Coronary artery (tissue), 2 donors: ENCODE data around the gene MAGEA6.
"Not testable (repeated sequence)": the region's sequence is repeated elsewhere in the genome, so short reads cannot be mapped to it uniquely, and the experiment has no call there.

Experiments
- DNase-seq: peaks from one replicate; pipeline ENCODE4 v3.0.0-alpha.2; 2017; ENCODE audit warnings: low spot score
- H3K27ac ChIP-seq, 2 donors: fragments of 200-600 bp; sonication (generic); one replicate each; pipeline ENCODE4 v1.5.1; 2016 to 2019
- H3K4me3 ChIP-seq: fragments of 200-600 bp; sonication (generic); 2 replicates; pipeline ENCODE4 v1.5.1; 2016; ENCODE audit warnings: mild to moderate bottlenecking, moderate library complexity
- TF ChIP-seq, protein P1 (sequence below): fragments of 200-600 bp; sonication (generic); IDR thresholded peaks from one replicate; pipeline ENCODE4 v1.5.1; 2019; ENCODE audit warnings: antibody characterized with exemption

Gene MAGEA6, protein sequence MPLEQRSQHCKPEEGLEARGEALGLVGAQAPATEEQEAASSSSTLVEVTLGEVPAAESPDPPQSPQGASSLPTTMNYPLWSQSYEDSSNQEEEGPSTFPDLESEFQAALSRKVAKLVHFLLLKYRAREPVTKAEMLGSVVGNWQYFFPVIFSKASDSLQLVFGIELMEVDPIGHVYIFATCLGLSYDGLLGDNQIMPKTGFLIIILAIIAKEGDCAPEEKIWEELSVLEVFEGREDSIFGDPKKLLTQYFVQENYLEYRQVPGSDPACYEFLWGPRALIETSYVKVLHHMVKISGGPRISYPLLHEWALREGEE

GRCh38 chrX:152769549-152770289, at the start of gene MAGEA6:
Gene MAGEA6, minus strand, starts transcription at chrX:152769689. Its CDS starts 2,039 bp downstream, at chrX:152767650.
- not testable (repeated sequence) for H3K27ac ChIP-seq, H3K4me3 ChIP-seq, DNase-seq

DNA sequence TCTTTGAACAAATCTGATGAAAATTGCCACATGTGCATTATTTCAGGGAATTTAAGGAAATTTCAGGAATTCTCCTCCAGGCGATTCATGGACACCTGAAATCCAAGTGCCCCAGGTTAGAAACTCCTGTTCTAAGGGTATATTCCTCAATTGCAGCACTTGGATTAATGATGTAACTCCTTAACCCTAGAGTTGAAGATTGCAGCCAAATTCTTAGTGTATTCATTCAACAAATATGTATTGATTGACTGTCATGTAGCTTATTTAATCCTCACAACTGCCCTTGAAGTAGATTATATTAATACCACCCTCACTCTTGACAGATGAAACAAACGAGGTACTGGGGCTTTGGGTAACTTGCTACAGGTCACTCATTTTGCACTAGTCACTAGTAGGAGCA, 49.8 kb upstream of the MAGEA6 start:
- no peak overlapping the region for H3K27ac ChIP-seq
- TF ChIP-seq, protein P1, sequence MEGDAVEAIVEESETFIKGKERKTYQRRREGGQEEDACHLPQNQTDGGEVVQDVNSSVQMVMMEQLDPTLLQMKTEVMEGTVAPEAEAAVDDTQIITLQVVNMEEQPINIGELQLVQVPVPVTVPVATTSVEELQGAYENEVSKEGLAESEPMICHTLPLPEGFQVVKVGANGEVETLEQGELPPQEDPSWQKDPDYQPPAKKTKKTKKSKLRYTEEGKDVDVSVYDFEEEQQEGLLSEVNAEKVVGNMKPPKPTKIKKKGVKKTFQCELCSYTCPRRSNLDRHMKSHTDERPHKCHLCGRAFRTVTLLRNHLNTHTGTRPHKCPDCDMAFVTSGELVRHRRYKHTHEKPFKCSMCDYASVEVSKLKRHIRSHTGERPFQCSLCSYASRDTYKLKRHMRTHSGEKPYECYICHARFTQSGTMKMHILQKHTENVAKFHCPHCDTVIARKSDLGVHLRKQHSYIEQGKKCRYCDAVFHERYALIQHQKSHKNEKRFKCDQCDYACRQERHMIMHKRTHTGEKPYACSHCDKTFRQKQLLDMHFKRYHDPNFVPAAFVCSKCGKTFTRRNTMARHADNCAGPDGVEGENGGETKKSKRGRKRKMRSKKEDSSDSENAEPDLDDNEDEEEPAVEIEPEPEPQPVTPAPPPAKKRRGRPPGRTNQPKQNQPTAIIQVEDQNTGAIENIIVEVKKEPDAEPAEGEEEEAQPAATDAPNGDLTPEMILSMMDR = no peak
- DNase-seq = no peak
- H3K4me3 ChIP-seq = no peak overlapping the region

GRCh38 chrX:152818356-152818755, 48.9 kb upstream of the MAGEA6 start:
- Histone ChIP-seq H3K4me3 (no peak overlapping the region), H3K27ac (no peak overlapping the region)
- DNase-seq = no peak
- TF ChIP-seq, protein P1 = no peak

DNA sequence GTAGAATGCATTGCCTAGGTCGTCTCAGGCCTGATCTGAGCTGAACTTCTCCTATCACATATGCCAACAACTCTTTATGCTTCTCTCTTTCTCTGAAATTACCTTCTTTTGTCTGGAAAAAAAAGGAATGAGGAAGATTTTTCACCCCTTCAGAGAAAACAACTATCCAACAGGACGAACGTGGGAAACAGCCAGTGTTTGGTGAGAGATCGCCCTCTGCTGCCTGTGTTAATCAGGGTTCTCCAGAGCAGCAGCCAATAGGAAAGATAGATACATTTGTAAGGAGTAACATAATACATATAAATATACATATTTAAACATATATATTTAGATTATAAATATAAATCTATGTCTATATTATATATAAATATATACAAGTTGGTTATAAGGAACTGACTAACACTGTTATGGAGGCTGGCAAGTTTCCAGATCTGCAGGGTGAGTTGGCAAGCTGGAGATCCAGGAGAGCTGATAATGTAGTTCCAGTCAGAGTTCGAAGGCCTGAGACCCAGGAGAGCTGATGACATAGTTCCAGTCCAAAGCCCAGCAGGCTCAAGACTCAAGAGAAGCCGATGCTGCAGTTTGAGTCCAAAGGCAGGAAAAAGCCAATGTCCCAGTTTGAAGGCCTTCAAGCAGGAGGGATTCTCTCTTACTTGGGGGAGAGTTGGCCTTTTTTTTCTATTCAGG, 47.7 kb upstream of the MAGEA6 start:
- TF ChIP-seq, protein P1 = no peak
- Histone ChIP-seq H3K27ac (no peak overlapping the region), H3K4me3 (no peak overlapping the region)
- no peak for DNase-seq

DNA sequence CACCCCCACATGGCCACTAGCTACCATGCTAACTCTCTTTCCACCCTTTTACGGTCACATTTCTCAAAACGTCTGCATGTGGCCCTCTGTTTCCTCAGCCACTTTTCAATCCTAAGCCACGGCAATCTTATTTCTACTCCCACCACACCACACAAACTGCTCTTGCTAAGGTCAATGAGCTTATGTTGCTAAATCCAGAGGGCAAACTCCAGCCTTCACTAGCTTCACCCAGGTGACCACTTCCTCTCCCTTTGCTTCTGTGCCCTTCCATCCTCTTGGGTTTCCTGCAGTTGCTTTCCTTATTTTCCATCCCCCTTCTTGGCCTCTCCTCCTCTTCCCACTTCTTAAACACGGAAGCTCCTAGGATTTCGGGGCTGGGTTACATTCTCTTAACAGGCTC, 44.6 kb upstream of the MAGEA6 start:
- no peak for DNase-seq
- TF ChIP-seq, protein P1 = no peak

GRCh38 chrX:152813206-152813605, 43.7 kb upstream of the MAGEA6 start:
- no peak overlapping the region for H3K27ac ChIP-seq
- no peak overlapping the region for H3K4me3 ChIP-seq

More for the DNA sequence above, 44.6 kb upstream of the MAGEA6 start:
- H3K27ac ChIP-seq = no peak overlapping the region
- H3K4me3 ChIP-seq = no peak overlapping the region

DNA sequence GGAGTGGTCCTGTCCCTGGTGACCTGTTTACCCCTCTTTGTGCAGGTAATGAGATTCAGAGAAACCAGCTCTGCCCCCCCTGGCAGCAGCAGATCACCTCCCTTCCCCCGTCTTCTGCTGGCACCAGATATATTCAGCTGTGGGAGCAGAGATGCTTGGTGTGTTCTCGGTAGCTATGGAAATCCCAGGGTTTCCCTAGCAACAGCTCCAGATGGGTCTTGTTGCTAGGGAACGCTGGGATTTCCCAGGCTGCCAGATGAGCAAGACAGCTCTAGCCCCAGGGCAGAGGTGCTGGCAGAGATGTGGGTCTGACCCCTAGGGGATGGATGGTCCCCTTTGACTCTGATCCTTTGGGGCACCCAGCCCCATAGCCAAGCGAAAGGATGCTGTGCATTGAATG, 40.9 kb upstream of the MAGEA6 start:
- TF ChIP-seq, protein P1 = no peak
- no peak overlapping the region for H3K27ac ChIP-seq
- DNase-seq = no peak
- no peak overlapping the region for H3K4me3 ChIP-seq

More at GRCh38 chrX:152813206-152813605, 43.7 kb upstream of the MAGEA6 start:
- no peak for DNase-seq
- TF ChIP-seq, protein P1 = no peak
